Activated gamma-delta T cell (primary cell): ENCODE results near the gene GGT6.

Source experiments
- DNase-seq: peaks from one replicate; lab custom pipeline; 2025; lab: John Stamatoyannopoulos, UW

The GGT6 gene

DNA sequence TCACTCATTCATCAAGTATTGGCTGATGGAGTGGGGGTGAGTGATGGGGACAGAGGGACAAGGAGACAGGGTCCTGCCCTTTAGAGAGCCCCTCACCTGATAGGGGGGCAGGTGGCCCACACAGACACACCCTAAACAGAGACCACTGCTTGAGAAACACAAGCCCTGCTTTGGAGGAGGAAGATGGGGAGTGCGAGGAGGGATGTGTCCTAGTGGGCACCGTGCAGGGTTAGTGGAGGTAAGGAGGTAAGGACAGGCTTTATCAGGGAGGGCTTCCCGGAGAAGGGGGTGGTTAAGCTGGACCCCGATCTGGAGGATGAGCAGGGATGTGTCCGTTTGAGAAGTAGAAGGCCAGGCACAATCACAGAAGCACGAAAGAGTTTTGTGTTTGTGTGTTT lies 15.8 kb upstream of the GGT6 start:
- no peak for DNase-seq

DNA sequence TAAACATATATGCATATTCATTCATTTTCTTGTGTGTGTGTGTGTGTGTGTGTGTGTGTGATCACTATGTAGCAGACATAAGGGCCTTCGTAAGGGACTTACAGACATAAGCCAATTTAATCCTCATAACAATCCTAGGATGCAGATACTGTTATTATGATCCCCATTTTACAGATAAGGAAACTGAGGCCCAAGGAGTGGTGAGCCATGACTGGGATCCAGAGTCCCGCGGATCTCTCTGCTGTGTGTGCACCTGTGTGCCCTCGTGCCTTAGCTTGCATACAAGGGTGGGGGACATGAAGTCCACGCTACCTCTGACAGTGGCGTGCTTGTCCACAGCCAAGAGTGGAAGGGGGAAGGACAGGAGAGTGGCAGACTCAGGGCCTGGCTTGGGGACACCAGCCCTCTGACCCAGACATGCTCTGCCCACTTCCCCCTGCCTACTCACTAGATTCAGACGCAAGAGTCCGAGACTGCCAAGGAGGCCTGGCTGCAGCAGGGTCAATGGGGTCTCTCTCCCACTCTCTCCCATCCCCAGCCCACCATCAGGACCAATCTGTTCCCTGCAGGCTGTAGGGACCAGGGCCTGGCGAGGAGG lies 14.2 kb upstream of the GGT6 start:
- no peak for DNase-seq

DNA sequence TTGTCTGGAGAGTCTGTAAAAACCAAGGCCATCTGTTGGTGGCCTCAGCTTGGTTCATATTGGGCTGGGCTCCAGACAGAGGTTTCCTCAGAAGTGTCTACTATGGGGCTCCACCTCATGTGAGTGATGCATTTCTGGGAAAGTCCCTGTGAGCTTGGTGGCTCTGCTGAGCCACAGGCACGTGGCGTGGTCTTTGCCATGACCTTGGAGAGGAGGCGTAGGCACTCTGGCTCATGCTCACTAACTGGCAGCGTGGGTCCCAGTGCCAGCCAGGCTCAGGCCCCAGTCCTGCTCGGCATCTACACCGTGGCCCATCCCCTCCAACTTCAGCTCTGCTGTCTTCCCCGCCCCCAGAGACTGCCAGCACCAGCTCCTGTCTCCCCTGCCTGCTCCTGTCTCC lies 13.3 kb upstream of the GGT6 start:
- no peak for DNase-seq

DNA sequence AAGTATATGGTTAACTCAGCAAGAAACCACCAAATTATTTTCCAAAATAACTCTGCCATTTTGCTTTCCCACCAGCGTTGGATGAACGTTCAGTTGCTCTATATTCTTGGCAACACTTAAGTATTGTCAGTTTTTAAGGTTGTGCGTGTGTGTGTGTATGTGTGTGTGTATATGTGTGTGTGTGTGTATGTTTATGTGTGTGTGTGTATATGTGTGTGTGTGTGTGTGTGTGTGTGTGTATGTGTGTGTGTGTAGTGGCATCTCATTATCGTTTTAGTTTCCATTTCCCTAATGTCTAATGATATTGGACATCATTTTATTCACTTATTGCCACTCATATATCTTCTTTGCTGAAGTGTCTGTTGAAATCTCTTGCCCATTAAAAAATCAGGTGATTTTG lies 12.7 kb upstream of the GGT6 start:
- no peak for DNase-seq

DNA sequence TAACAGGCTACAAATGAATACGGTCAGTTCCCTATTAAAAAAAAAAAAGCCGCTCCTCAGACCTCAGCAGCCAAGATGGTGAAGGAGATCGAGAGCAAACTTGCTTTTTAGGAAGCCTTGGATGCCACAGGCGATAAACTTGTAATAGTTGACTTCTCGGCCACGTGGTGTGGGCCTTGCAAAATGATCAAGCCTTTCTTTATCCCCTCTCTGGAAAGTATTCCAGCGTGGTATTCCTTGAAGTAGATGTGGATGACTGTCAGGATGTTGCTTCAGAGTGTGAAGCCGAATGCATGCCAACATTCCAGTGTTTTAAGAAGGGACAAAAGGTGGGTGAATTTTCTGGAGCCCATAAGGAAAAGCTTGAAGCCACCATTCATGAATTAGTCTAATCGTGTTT lies 11.8 kb upstream of the GGT6 start:
- DNase-seq: no peak

DNA sequence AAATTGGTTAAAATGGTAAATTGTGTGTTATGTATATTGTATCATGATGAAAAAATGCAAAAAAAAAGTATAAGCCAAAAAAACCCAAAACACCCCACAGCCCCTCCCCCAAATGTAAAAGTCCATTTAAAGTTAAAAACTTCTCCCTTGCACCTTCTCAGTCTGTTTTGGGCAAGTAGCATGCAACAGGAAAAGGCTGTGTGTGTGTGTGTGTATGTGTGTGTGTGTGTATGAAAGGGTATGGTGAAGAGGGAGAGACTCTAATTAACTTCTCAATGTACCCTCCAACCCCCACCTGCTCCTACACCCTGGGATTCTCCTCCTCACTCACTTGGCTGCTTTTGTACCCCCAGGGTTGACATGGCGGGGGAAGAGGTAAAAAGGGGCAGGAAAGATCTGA lies 9.2 kb upstream of the GGT6 start:
- no peak for DNase-seq

DNA sequence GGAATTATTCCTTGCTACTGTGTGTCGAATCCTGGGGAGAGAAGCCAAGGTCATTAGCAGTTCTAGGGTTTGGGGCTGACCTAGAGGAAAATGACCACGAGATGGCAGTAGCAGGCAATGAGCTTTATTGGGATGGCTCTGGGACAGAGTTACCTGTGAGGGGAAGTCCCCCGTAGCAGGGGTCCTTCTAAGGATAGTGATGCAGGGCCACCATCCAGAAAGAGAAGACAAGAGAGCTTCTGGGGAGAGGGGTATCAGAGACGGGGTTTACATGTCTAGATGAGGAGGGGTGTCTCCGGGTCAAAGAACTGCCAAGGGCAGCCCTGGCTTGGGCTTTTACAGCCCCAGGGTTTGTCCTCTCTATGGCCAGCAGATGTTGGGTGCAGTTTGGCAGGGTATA lies 6.4 kb upstream of the GGT6 start:
- no peak for DNase-seq

DNA sequence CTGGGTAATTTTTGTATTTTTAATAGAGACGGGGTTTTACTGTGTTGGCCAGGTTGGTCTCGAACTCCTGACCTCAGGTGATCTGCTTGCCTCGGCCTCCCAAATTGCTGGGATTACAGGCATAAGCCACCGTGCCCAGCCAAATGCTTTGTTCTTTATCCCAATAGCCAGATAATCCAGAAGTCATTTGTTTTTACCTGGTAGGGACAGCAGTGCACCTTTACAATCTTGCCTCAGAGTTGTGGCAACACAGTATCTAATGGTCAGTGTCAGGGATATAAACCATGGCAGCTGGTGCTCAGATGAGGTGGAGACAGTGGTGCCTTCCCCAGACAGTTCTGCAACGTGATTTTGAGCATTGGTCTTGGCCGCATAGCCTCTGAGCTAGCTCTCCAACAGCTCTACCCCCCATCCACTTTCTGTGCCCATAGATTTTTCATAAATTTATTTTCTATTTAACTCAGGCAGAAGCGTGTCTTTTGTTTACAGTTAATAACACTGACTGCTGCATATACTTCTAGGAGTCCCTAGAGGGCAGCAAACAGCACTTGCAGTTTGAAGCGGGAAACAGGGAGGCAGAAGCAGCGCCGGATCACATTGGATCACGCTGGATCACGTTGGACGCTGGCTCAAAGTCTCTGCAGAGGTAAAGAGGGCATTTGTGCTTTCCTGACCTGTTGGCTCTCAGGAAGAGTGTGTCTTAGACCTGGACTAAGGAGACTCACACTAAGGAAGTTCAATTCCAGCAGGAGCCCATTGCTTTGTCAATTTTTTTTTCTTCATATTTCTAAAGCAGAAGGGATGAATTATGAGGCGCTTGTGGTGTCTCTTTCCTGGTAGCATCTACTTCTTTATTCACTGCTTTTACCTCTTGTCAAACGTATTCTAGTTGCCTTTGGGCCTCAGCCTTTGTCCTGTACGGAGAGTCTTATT lies 5.1 kb upstream of the GGT6 start:
- no peak for DNase-seq

DNA sequence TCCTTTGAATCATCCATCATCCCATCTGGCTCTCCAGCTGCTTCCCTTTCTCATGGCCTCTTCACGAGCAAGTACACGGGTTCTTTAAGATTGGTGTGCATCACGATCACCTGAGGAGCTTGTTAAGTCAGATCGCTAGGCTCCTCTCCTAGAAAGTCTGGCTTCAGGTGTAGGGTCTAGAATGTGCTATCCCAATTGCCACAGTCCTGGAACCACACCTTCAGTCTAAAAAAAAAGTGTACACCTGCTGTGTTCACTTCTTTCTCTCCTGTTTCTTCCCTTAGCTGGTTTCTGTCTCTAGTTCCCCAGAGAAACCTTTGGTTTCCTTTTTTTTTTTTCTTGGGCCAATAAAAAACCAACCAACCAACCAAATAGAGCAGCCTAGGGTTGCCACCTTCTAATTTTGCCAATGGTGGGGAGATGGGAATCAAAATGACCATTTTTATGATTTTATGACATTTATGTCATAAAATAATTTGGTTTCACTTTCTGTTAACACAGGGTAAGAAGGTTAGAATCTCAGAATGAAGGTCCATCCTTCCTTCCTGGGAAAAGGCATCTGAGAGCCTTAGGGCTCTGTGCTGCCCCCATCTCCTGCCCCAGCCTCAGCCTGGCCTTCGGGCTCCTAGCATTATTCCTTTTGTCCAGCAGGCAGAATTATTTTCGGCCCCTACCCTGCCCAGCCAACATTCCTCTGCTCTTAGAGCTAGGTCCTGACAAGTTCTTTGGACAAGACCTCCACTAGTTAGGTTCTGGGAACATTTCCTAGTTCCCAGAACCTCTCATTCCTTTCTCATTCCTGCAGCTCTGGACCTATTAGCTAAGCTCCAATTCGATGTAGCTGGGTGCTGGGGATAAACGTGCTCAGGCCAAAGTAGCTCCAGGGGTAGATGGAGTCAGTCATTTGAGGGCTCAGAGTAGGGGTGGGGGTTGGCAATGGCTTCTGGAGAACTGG lies 1.9 kb upstream of the GGT6 start:
- DNase-seq: no peak

DNA sequence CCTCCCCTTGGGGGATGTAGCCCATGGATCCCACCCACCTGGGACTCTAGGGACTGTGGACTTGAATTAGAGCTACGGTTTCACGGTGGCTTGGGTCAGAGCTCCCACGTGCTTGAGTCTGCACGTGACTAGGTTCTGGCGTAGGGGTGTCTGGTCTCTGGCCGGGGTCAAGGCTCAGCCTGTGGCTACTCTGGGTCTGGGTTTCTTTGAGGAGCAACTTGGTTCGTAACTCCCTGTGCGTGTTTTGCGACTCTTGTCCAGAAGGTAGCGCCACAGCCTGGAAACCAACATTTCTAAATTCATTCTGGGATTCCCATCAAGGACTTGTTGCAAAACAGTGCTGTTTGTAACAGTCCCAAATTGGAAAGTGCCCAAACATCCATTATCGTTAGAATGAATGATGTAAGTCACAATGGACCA lies 470 bp upstream of the GGT6 start:
- DNase-seq: no peak

DNA sequence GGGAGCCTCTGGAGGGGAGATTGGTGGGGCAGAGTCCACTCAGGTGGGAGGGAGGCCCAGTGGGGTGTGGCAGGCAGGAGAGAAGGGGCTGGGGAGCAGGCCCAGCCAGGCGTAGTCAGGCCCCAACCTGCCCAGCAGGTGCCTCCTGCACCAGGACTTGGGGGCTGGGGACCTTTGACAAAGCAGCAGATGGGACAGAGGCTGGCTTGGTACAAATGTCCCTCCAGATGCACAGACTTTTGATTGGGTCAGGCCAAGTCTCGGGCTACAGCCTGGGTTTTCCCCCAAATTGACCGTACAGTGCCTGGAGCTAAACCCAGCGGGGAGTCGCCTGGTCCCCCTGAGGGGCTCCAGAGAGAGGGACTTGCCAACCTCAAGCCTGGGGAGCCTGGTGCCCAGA lies 411 bp downstream of the GGT6 start:
- DNase-seq: no peak

DNA sequence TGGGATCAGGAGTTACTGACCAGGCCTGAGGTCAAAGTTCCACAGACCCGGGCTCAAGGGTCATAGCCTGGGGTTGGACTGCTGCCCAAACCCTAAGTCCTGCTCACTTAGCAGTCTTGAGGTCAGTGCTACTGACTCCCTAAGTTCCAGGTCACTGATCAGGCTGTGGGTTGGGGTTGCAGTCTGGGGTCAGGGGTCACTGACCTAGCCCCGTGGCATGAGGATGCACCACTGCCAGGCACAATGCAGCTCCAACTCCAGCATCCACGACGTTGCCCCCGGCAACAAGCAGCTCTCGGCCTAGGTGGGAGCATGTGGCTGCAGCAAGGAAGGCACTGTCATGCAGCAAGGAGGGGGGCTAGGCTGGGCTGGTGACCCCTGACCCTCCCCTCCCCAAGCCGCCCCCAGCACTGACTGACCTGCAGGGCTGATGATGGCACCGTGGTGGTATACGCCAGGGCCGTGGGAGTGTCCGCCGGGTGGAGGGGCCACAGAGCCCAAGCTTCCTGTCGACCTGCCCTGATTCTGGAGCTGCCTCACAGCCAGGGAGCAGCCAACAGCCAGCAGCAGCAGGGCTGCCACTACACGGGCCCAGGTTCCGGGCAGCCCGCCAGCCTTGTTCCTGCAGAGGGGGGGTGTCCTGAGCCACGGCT lies 1.1 kb downstream of the GGT6 start:
- no peak for DNase-seq

DNA sequence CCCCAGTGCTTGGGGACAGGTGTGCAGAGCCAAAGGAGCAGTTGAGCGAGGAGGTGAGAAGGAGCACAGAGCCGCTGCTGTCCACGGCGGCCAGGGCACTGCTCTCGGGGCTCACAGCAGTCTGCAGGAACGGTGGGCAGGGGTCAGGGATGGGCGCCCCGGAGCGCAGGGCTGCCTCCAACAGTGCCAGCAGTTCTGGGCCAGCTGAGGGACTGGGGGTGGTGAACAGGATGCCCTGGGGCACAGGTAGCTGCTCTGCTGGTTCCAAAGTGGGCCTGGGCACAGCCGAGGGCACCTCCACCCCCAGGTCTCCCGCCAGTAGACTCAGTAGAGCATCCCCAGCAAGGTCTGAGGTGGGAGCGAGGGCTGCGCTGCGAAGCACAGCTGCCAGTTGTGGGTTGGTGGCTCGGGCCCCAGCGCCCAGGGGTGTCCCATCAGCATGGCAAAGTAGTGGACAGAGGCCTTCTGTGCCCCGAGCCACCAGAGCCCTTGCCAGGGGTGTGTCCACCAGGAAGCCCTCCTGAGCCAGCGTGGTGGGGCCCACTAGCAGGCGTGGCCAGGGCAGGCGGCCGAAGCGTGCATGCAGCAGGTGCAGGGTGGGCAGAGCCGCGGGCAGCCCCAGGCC lies 1.9 kb downstream of the GGT6 start:
- no peak for DNase-seq

DNA sequence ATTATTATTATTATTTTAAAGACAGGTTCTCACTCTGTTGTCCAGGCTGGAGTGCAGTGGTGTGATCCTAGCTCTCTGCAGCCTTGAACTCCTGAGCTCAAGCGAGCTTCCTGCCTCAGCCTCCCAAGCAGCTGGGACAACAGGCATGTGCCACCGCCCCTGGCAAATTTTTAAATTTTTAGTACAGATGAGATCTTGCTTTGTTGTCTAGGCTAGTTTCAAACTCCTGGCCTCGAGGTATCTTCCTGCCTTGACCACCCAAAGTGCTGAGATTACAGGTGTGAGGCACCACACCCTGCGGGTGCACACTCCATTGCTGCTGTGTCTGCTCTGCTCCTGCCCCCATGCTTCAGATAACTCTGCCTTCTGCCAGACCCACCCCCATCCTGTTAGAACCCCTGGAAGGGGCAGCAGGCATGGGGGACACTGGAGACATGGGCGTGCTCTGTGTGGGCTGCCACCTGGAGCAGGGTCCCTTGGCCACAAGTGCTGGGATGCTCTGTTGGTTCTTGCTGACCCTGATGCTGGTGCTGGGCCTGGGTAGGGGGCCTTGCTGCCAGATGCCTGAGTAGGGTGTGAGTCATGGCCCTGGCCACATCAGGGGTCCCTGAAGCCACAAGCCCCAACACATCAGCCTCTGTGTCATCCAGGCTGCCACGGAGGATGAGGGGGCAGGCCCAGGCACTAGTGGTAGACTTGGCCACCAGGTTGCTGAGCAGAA lies 2.6 kb downstream of the GGT6 start:
- no peak for DNase-seq

DNA sequence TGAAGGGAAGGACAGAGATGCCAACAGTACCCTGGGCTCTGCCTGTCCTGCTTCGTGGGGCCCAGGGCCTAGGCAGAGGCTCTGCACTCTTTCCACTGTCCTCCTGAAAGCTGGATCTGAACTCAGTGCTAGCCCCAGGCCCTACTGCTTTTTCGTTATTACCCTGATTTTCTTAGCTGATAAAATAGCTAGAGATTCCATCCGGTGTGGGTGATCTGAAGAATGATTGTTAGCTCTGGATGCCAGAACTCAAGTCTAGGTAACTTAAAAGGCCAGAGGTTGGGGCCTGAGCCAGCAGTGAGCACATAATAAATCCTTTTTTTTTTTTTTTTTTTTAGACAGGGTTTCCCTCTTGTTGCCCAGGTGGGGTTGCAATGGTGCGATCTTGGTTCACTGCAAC lies 3.4 kb downstream of the GGT6 start:
- no peak for DNase-seq

DNA sequence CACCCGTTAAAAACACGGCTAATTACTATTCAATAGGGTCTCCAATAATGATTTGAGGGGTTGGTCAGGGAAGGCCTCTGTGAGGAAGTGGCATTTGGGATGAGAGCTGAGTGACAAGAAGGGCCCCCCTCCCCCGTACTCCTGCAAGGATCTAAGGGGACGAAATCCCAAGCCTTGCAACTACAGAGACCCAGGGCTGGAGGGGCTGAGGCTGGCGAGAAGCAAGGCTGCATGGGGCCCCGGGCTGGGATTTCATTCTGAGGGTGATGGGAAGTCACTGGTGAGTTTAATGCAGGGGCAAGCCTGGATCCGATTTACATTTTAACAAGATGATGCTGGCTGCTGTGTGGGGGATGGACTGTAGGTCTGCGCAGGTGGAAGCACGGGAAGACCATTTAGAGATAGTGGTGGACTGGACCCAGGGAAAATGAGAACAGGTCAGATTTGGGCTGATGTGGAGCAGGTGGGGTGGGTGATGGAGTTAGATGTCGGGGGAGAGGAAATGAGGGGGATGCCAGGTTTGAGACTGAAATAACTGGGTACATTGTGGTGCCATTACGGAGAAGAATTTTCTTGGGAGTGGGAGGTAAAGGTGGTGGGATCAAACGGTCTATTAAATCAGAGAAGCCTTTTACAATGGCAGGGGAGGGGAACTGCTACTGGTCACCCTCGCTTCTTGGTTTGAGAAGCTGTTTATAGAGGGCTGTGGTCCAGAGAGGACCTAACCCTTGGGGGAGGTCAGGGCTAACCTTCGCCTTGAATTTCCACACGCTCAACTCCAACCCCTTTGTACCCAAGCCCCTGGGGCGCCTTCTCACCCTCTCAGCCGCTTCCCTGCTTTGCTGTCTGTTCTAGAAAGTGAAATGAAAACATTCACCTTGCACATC lies 4.3 kb downstream of the GGT6 start:
- DNase-seq: no peak

DNA sequence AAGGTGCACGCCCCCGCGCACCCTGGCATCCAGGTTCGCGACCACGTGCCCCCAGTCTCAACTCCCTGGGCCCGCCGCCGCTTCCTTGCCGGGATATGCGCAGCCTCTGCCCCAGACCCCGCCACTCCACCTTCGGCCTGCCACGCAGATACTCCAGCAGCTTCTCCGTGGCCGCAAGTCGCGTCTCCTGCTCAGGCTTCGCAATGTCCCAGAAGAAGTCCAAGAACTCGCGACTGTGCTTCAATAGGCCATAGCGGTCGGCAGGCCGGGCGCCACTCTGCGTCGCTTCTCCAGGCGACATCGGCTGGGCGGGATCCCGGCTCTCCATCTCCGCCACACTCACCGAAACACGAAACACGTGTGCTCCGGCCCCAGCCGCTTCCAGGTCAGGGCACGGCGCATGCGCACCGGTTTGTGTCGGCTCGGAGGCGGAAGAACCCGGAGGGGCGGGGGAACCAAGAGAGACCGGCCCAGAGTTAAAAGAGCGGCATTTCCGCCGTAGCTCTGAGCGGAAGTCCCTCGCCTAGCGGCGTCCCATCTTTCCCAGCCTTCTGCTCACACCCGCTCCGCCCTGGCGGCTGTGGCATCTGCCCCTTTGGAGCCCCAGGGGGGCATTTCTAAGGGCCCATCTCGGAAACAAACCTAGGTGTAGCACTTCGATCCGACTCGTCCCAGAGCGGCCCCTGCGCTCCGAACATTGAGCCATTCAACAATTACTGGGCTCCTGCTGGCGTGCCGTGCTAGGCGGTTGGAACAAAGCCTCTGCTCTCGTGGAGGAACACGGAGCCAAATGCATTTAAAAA lies 5.2 kb downstream of the GGT6 start, which contains the start of gene MYBBP1A:
TSS of gene MYBBP1A (minus strand) at position 388 of the 803 bp plus-strand sequence. CDS start at position 328, 60 bp downstream.
- DNase-seq: peak; percentile 94

DNA sequence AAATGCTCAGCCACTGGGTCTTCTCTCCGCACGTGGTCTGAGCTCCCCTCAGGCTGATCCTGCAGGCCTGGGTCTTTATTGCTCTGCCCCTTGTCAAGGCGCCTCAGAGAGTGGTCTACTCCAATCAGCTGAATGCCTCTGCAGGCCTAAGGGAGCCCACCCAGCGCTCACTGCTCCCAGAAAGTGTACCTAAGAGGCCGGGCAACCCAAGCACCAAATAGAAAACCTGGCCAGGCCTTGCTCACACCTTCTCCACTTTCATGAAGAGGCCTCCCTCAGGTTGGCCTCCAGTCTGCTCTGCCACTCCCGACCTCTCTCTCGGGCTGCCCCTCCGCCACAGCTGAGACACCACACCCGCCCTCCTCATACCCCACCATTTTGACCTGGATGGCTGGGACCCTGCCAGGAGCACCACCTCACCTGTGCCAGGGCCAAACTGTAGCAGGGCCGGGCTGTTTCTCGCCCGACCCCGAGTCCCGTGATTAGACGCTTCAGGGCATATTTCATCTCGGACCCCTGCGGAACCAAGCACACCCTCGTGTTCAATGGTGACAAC lies 5.9 kb downstream of the GGT6 start:
- no peak for DNase-seq
